Tibial artery (tissue), 4 donors: ENCODE results near the gene RAB44.
"Not testable (repeated sequence)": the region's sequence is repeated elsewhere in the genome, so short reads cannot be mapped to it uniquely, and the experiment has no call there.

Experiments
- DNase-seq, 2 donors: peaks; one replicate each; pipeline ENCODE4 v3.0.0-alpha.2; 2019
- H3K27ac ChIP-seq, 2 donors: fragments of 200-600 bp; sonication (generic) in 1 of 2; 1 replicate in 1 of 2; 2 replicates in 1 of 2; pipeline ENCODE4 v1.5.1; 2018 to 2019; ENCODE audit warnings: mild to moderate bottlenecking in 1 of 2
- H3K27me3 ChIP-seq, 2 donors: fragments of 200-600 bp; sonication (generic) in 1 of 2; one replicate each; pipeline versions ENCODE4 v1.5.1 to v1.6.0; 2016 to 2019
- H3K36me3 ChIP-seq, 3 donors: fragments of 200-600 bp; sonication (generic) in 2 of 3; one replicate each; pipeline ENCODE4 v1.5.1; 2016 to 2019; ENCODE audit warnings: mild to moderate bottlenecking in 2 of 3
- H3K4me1 ChIP-seq, 4 donors: fragments of 200-600 bp; sonication (generic) in 2 of 4; 1 replicate in 3 of 4; 2 replicates in 1 of 4; pipeline ENCODE4 v1.5.1; 2016 to 2019
- H3K4me3 ChIP-seq, 2 donors: fragments of 200-600 bp; sonication (generic) in 1 of 2; 1 replicate in 1 of 2; 2 replicates in 1 of 2; pipeline ENCODE4 v1.5.1; 2018 to 2019; ENCODE audit warnings: mild to moderate bottlenecking in 2 of 2
- H3K9me3 ChIP-seq, 3 donors: fragments of 200-600 bp; sonication (generic) in 1 of 3; one replicate each; pipeline ENCODE4 v1.5.1; 2016 to 2019
- intact Hi-C: fragments of 100-400 bp; cut with DNase I; formaldehyde crosslinking; loops from one replicate; pipeline ENCODE4 v1.15.0; 2023; ENCODE audit warnings: low total_unique reads
- TF ChIP-seq, protein P1 (sequence below), 2 experiments: fragments of 200-600 bp in 1 of 2; fragments of 450-650 bp in 1 of 2; IDR thresholded peaks; one replicate each; pipeline ENCODE4 v1.5.1; 2017 to 2019; ENCODE audit warnings: antibody characterized with exemption in 2 of 2, mild to moderate bottlenecking in 1 of 2, moderate library complexity in 1 of 2

RAB44 gene

DNA sequence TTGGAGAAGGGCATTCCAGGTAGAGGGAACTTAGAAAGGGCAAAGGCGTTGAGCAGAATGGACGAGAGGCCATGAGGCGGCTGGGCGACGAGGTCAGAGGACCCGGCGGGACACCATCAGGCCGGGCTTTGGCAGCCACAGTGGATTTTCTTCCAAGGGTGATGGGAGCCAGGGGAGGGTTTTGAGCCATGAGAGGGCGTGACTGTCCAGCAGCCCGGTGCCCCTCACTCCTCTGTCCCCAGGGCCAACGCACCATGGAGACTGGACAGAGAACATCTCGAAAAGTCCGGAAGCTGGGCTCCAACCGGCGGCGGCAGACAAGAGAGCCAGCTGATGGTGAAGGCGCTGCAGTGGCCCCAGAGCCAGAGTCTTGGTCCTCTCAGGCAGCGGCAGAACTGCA lies 6.4 kb downstream of the RAB44 start:
- Histone ChIP-seq H3K27me3 (peaks cover 0 to 4% of the 10 kb centered on the region in 2 donors), H3K4me1 (no peaks in the 10 kb centered on the region), H3K4me3 (no peak overlapping the region), H3K9me3 (no peaks in the 10 kb centered on the region), H3K36me3 (no peaks in the 10 kb centered on the region), H3K27ac (no peak overlapping the region)
- intact Hi-C loops, result no loop called here
- TF ChIP-seq, protein P1, sequence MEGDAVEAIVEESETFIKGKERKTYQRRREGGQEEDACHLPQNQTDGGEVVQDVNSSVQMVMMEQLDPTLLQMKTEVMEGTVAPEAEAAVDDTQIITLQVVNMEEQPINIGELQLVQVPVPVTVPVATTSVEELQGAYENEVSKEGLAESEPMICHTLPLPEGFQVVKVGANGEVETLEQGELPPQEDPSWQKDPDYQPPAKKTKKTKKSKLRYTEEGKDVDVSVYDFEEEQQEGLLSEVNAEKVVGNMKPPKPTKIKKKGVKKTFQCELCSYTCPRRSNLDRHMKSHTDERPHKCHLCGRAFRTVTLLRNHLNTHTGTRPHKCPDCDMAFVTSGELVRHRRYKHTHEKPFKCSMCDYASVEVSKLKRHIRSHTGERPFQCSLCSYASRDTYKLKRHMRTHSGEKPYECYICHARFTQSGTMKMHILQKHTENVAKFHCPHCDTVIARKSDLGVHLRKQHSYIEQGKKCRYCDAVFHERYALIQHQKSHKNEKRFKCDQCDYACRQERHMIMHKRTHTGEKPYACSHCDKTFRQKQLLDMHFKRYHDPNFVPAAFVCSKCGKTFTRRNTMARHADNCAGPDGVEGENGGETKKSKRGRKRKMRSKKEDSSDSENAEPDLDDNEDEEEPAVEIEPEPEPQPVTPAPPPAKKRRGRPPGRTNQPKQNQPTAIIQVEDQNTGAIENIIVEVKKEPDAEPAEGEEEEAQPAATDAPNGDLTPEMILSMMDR (IDR thresholded peaks at IDR 0.05), result no peak
- peak in 1 of 2 donors; percentile 55 for DNase-seq

DNA sequence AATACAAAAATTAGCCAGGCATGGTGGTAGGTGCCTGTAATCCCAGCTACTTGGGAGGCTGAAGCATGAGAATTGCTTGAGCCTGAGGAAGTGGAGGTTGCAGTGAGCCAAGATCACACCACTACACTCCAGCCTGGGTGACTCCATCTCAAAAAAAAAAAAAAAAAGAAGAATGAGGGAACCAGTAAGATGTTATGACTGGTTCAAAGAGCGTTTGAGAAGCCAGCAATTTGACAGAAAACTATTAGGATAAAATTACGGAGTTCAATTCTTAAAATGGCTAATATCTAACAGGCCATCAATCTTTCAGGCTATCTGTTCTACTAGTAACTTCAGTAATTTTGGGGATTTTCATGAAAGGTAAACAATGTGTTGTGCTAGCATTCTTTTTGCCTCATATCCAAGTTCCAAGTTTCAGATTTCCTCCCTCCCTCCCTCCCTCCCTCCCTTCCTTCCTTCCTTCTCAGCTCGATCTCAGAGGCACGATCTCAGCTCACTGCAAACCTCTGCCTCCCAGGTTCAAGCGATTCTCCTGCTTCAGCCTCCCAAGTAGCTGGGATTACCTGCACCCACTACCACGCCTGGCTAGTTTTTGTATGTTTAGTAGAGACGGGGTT lies 7.4 kb downstream of the RAB44 start:
- H3K9me3 ChIP-seq, H3K4me3 ChIP-seq, intact Hi-C loops, H3K4me1 ChIP-seq, H3K36me3 ChIP-seq, H3K27ac ChIP-seq, H3K27me3 ChIP-seq: not testable (repeated sequence)
- peak in 1 of 2 donors; percentile 13 for DNase-seq

DNA sequence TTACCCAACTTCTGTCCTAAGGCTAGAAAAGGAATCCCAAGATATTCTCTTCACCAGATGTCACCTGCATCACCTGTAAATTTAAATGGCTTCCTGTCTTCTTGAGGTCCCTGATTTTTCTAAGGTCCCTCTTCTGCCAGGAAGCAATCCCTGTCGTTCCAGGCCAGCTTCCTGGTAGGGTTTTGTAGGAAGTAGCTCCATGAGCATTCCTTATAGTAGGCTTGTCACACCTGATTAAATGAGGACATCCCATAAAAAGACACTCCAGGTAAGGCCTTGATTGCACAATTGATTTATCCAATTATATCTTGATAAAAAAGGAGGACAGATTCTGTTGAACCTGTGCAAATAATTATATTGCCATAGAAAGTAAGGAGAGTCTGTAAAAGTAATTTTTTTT lies 8.7 kb downstream of the RAB44 start:
- H3K36me3 ChIP-seq, result no peaks in the 10 kb centered on the region
- no peaks in the 10 kb centered on the region for H3K4me1 ChIP-seq
- intact Hi-C loops, result no loop called here
- no peak overlapping the region for H3K4me3 ChIP-seq
- H3K27ac ChIP-seq, result no peak overlapping the region
- H3K9me3 ChIP-seq, result no peaks in the 10 kb centered on the region
- DNase-seq, result peak in 1 of 2 donors; percentile 5
- peaks cover 0 to 4% of the 10 kb centered on the region in 2 donors for H3K27me3 ChIP-seq
- TF ChIP-seq, protein P1 (IDR thresholded peaks at IDR 0.05), result no peak

DNA sequence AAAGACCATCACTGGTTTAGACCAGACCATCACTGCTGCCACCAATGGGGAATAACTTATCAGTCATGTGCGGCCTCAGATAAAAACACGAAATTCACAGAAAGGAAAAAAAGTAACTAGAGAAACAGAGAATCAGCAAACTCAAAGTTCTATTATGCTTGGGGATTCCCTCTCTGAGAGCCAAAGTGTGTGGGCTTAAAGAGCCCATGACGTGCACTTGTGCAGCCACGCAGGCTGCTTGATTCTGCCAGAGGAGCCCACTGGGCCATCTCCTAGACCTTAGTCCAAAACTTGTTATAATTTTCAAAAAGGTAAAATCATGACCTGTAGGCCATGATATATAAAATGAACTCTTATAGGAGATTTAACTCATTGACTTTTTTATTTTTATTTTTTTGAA lies 15.2 kb downstream of the RAB44 start:
- no peak overlapping the region for H3K4me3 ChIP-seq
- H3K27me3 ChIP-seq, result peaks cover 0 to 6% of the 10 kb centered on the region in 2 donors
- TF ChIP-seq, protein P1 (IDR thresholded peaks at IDR 0.05), result no peak
- peak in 1 of 2 donors; percentile 1 for DNase-seq
- no peaks in the 10 kb centered on the region for H3K36me3 ChIP-seq
- intact Hi-C loops, result no loop called here
- no peak overlapping the region for H3K27ac ChIP-seq
- no peaks in the 10 kb centered on the region for H3K4me1 ChIP-seq
- H3K9me3 ChIP-seq, result no peaks in the 10 kb centered on the region

DNA sequence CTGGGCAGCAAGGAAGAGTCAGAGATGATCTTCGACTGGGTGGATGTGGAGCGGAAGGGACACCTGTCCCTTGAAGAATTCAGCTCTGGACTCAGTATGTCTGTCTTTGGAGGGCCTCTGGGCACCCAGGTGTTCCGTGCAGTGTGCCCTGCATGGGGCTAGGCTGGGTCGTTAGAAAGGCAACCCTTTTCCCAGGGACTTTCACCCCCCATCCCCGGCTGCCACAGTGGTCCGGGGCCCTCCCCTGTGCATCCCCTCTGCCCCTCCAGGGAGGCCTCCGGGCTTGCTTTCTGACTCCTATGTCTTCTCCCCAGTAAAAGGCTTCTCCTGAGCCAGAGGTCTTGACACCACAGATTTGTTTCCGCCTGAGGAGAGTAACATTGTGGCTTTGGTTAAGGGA lies 16.2 kb downstream of the RAB44 start:
- Histone ChIP-seq H3K36me3 (no peaks in the 10 kb centered on the region), H3K27me3 (peaks cover 0 to 6% of the 10 kb centered on the region in 2 donors), H3K4me1 (no peaks in the 10 kb centered on the region), H3K27ac (no peak overlapping the region), H3K4me3 (no peak overlapping the region), H3K9me3 (no peaks in the 10 kb centered on the region)
- TF ChIP-seq, protein P1 (IDR thresholded peaks at IDR 0.05), result no peak
- intact Hi-C loops, result no loop called here
- DNase-seq, result peak in 1 of 2 donors; percentile 33

DNA sequence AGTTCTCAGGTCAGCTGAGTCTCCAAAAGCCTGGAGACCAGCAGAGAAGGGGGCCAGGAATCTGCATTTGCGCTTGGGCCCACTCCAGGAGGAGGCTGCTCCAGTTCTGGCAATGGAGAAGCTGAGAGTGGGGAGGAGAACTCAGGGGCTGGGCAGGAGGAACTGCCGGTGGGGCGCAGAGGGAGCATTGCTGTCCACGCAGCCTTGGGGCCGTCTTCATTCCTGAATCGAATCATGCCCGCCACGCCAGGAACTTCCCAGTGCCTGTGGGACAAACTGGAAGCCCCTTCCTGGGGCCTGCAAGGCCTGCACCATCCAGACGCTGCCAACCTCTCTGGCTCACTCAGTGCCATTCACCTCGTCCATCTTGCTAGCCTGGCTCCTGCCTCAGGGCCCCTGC lies 16.9 kb downstream of the RAB44 start:
- intact Hi-C loops, result no loop called here
- TF ChIP-seq, protein P1 (IDR thresholded peaks at IDR 0.05), result no peak
- Histone ChIP-seq H3K4me1 (no peaks in the 10 kb centered on the region), H3K27ac (no peak overlapping the region), H3K4me3 (no peak overlapping the region), H3K9me3 (no peaks in the 10 kb centered on the region), H3K27me3 (peaks cover 0 to 6% of the 10 kb centered on the region in 2 donors), H3K36me3 (no peaks in the 10 kb centered on the region)
- DNase-seq, result peak in 1 of 2 donors; percentile 35
